ENCODE measurements around the gene GCK.

- TF ChIP-seq CTCF (IDR thresholded peaks at IDR 0.05; ENCODE audit: low read depth, low read length, missing input control): no peak
- no peak for TF ChIP-seq ATF3 (IDR thresholded peaks at IDR 0.05)
Measured at GRCh38 chr7:44101966-44102845, 87.0 kb downstream of the GCK start.
